Activated naive CD8-positive, alpha-beta T cell treated with anti-CD3 and anti-CD28 coated beads, Interleukin-2, amount 50 U/mL, for 24 hours (primary cell): ENCODE measurements around the gene SETD7.

Experiments
- ATAC-seq: fragments of 150-1000 bp; cut with Tn5 transposase; one replicate; pipeline ENCODE4 v1.10.0; 2021
- DNase-seq: peaks from one replicate; pipeline ENCODE4 v3.0.0; 2021
- H3K27ac Mint-ChIP-seq: one replicate; pipeline ENCODE4 v1.8.0; 2021; ENCODE audit warnings: mild to moderate bottlenecking, mixed read lengths
- H3K27me3 Mint-ChIP-seq: one replicate; pipeline ENCODE4 v1.8.0; 2021; ENCODE audit warnings: mixed read lengths
- H3K36me3 Mint-ChIP-seq: one replicate; pipeline ENCODE4 v1.8.0; 2021; ENCODE audit warnings: low read depth, mixed read lengths
- H3K4me1 Mint-ChIP-seq: one replicate; pipeline ENCODE4 v1.8.0; 2021; ENCODE audit warnings: mixed read lengths
- H3K4me3 Mint-ChIP-seq: one replicate; pipeline ENCODE4 v1.8.0; 2021; ENCODE audit warnings: mild to moderate bottlenecking, moderate library complexity, mixed read lengths
- H3K9me3 Mint-ChIP-seq: one replicate; pipeline ENCODE4 v1.8.0; 2021; ENCODE audit warnings: mixed read lengths

SETD7 gene

GRCh38 chr4:139547979-139548378 is 8.0 kb downstream of the SETD7 start:
- Mint-ChIP-seq H3K36me3 (peaks cover 7% of the 10 kb centered on the region), H3K9me3 (no peaks in the 10 kb centered on the region)

GRCh38 chr4:139540632-139541031 is 15.4 kb downstream of the SETD7 start:
- DNase-seq (no peak), ATAC-seq (no peak)
- H3K4me3 Mint-ChIP-seq, result no peak overlapping the region
- H3K36me3 Mint-ChIP-seq, result peaks cover 9% of the 10 kb centered on the region
- H3K27me3 Mint-ChIP-seq, result no peaks in the 10 kb centered on the region
- no peaks in the 10 kb centered on the region for H3K4me1 Mint-ChIP-seq
- no peak overlapping the region for H3K27ac Mint-ChIP-seq
- no peaks in the 10 kb centered on the region for H3K9me3 Mint-ChIP-seq

More at GRCh38 chr4:139547979-139548378, 8.0 kb downstream of the SETD7 start:
- no peak overlapping the region for H3K27ac Mint-ChIP-seq
- ATAC-seq (no peak), DNase-seq (no peak)
- H3K4me1 Mint-ChIP-seq, result peaks cover 5% of the 10 kb centered on the region
- H3K27me3 Mint-ChIP-seq, result no peaks in the 10 kb centered on the region
- no peak overlapping the region for H3K4me3 Mint-ChIP-seq

- Mint-ChIP-seq H3K4me1 (no peaks in the 10 kb centered on the region), H3K36me3 (peaks cover 9% of the 10 kb centered on the region), H3K9me3 (no peaks in the 10 kb centered on the region), H3K27ac (no peak overlapping the region), H3K4me3 (no peak overlapping the region), H3K27me3 (no peaks in the 10 kb centered on the region)
- ATAC-seq (no peak), DNase-seq (no peak)
Measured at GRCh38 chr4:139540161-139540560, 15.9 kb downstream of the SETD7 start.

GRCh38 chr4:139537292-139537691 is 18.7 kb downstream of the SETD7 start:
- no peaks in the 10 kb centered on the region for H3K9me3 Mint-ChIP-seq
- H3K4me3 Mint-ChIP-seq, result no peak overlapping the region
- peaks cover 11% of the 10 kb centered on the region for H3K36me3 Mint-ChIP-seq
- H3K27ac Mint-ChIP-seq, result no peak overlapping the region
- no peak for ATAC-seq
- no peaks in the 10 kb centered on the region for H3K27me3 Mint-ChIP-seq
- no peaks in the 10 kb centered on the region for H3K4me1 Mint-ChIP-seq
- no peak for DNase-seq

GRCh38 chr4:139535871-139536234 is 20.2 kb downstream of the SETD7 start:
- Mint-ChIP-seq H3K9me3 (no peaks in the 10 kb centered on the region), H3K4me3 (no peak overlapping the region), H3K4me1 (no peaks in the 10 kb centered on the region), H3K36me3 (peaks cover 8% of the 10 kb centered on the region), H3K27me3 (no peaks in the 10 kb centered on the region), H3K27ac (no peak overlapping the region)
- DNase-seq (no peak), ATAC-seq (no peak)

- H3K4me3 Mint-ChIP-seq, result no peak overlapping the region
- DNase-seq, result no peak
- no peak overlapping the region for H3K27ac Mint-ChIP-seq
- H3K36me3 Mint-ChIP-seq, result peaks cover 8% of the 10 kb centered on the region
- H3K4me1 Mint-ChIP-seq, result no peaks in the 10 kb centered on the region
- H3K27me3 Mint-ChIP-seq, result no peaks in the 10 kb centered on the region
- no peak for ATAC-seq
- H3K9me3 Mint-ChIP-seq, result no peaks in the 10 kb centered on the region
Measured at GRCh38 chr4:139535228-139535870, 20.7 kb downstream of the SETD7 start.

GRCh38 chr4:139534287-139534950 is 21.6 kb downstream of the SETD7 start:
- ATAC-seq (no peak), DNase-seq (no peak)
- H3K4me3 Mint-ChIP-seq, result no peak overlapping the region
- H3K27me3 Mint-ChIP-seq, result no peaks in the 10 kb centered on the region
- no peaks in the 10 kb centered on the region for H3K4me1 Mint-ChIP-seq
- H3K27ac Mint-ChIP-seq, result no peak overlapping the region
- no peaks in the 10 kb centered on the region for H3K9me3 Mint-ChIP-seq
- peaks cover 8% of the 10 kb centered on the region for H3K36me3 Mint-ChIP-seq

GRCh38 chr4:139533511-139533910 is 22.5 kb downstream of the SETD7 start:
- no peak for ATAC-seq
- DNase-seq, result no peak
- H3K36me3 Mint-ChIP-seq, result peaks cover 13% of the 10 kb centered on the region
- H3K27ac Mint-ChIP-seq, result no peak overlapping the region
- no peaks in the 10 kb centered on the region for H3K9me3 Mint-ChIP-seq
- H3K27me3 Mint-ChIP-seq, result no peaks in the 10 kb centered on the region
- no peaks in the 10 kb centered on the region for H3K4me1 Mint-ChIP-seq
- H3K4me3 Mint-ChIP-seq, result no peak overlapping the region

- ATAC-seq, result no peak
- no peak overlapping the region for H3K27ac Mint-ChIP-seq
Measured at GRCh38 chr4:139532947-139533346, 23.1 kb downstream of the SETD7 start.

GRCh38 chr4:139530833-139531427 is 25.1 kb downstream of the SETD7 start:
- Mint-ChIP-seq H3K9me3 (no peaks in the 10 kb centered on the region), H3K36me3 (peaks cover 27% of the 10 kb centered on the region), H3K27ac (no peak overlapping the region), H3K4me3 (no peak overlapping the region), H3K27me3 (no peaks in the 10 kb centered on the region), H3K4me1 (peaks cover under 1% of the 10 kb centered on the region)
- ATAC-seq (peak; percentile 61), DNase-seq (peak; percentile 64)

More at GRCh38 chr4:139532947-139533346, 23.1 kb downstream of the SETD7 start:
- Mint-ChIP-seq H3K4me1 (no peaks in the 10 kb centered on the region), H3K36me3 (peaks cover 18% of the 10 kb centered on the region), H3K9me3 (no peaks in the 10 kb centered on the region), H3K4me3 (no peak overlapping the region), H3K27me3 (no peaks in the 10 kb centered on the region)
- DNase-seq, result no peak

- no peak for DNase-seq
- no peak for ATAC-seq
- H3K27ac Mint-ChIP-seq, result no peak overlapping the region
Measured at GRCh38 chr4:139528377-139529005, 27.5 kb downstream of the SETD7 start.

GRCh38 chr4:139526928-139527327 is 29.1 kb downstream of the SETD7 start:
- no peak overlapping the region for H3K27ac Mint-ChIP-seq
- ATAC-seq, result no peak
- H3K4me3 Mint-ChIP-seq, result no peak overlapping the region

More at GRCh38 chr4:139528377-139529005, 27.5 kb downstream of the SETD7 start:
- Mint-ChIP-seq H3K36me3 (peaks cover 35% of the 10 kb centered on the region), H3K4me3 (no peak overlapping the region), H3K27me3 (no peaks in the 10 kb centered on the region), H3K4me1 (peaks cover 10% of the 10 kb centered on the region), H3K9me3 (no peaks in the 10 kb centered on the region)

GRCh38 chr4:139525414-139525813 is 30.6 kb downstream of the SETD7 start:
- no peaks in the 10 kb centered on the region for H3K9me3 Mint-ChIP-seq
- H3K27me3 Mint-ChIP-seq, result no peaks in the 10 kb centered on the region
- no peak overlapping the region for H3K4me3 Mint-ChIP-seq
- H3K36me3 Mint-ChIP-seq, result peaks cover 45% of the 10 kb centered on the region
- DNase-seq (no peak), ATAC-seq (no peak)
- peaks cover 10% of the 10 kb centered on the region for H3K4me1 Mint-ChIP-seq
- no peak overlapping the region for H3K27ac Mint-ChIP-seq

More at GRCh38 chr4:139526928-139527327, 29.1 kb downstream of the SETD7 start:
- H3K27me3 Mint-ChIP-seq, result no peaks in the 10 kb centered on the region
- peaks cover 42% of the 10 kb centered on the region for H3K36me3 Mint-ChIP-seq
- peaks cover 10% of the 10 kb centered on the region for H3K4me1 Mint-ChIP-seq
- no peaks in the 10 kb centered on the region for H3K9me3 Mint-ChIP-seq
- DNase-seq, result no peak

GRCh38 chr4:139524062-139524631 is 31.9 kb downstream of the SETD7 start:
- Mint-ChIP-seq H3K27ac (no peak overlapping the region), H3K4me1 (peaks cover 10% of the 10 kb centered on the region), H3K36me3 (peaks cover 45% of the 10 kb centered on the region), H3K9me3 (no peaks in the 10 kb centered on the region), H3K27me3 (no peaks in the 10 kb centered on the region), H3K4me3 (no peak overlapping the region)
- DNase-seq (no peak), ATAC-seq (no peak)
